Measurements from ENCODE around the gene PCDHB2. TPM values are rescaled to one million over a fixed set of nuclear protein-coding genes. Genes with fewer than 3 reads are reported as not detected.

Gene PCDHB2
- polyA plus RNA-seq, 6 donors from 2014 or later = 0.13 TPM; not detected in 5

Other genes with a start within 250 kb of the PCDHB2 start
- not detected for gene PCDHA9, start 246.2 kb upstream of the PCDHB2 start, polyA plus RNA-seq (ENCODE audit: low read depth in 6 of 6)
- gene PCDHA10, start 238.7 kb upstream of the PCDHB2 start, polyA plus RNA-seq (ENCODE audit: low read depth in 6 of 6) = not detected
- gene PCDHA11, start 225.7 kb upstream of the PCDHB2 start, polyA plus RNA-seq (ENCODE audit: low read depth in 6 of 6) = not detected
- not detected for gene PCDHA12, start 219.3 kb upstream of the PCDHB2 start, polyA plus RNA-seq (ENCODE audit: low read depth in 6 of 6)
- gene PCDHA13, start 212.5 kb upstream of the PCDHB2 start, polyA plus RNA-seq (ENCODE audit: low read depth in 6 of 6) = not detected
- not detected for gene PCDHAC1, start 168.3 kb upstream of the PCDHB2 start, polyA plus RNA-seq (ENCODE audit: low read depth in 6 of 6)
- gene PCDHAC2, start 128.1 kb upstream of the PCDHB2 start, polyA plus RNA-seq (ENCODE audit: low read depth in 6 of 6) = not detected
- not detected for gene PCDHB1, start 43.2 kb upstream of the PCDHB2 start, polyA plus RNA-seq (ENCODE audit: low read depth in 6 of 6)
- gene PCDHB3, start 5.9 kb downstream of the PCDHB2 start, polyA plus RNA-seq (ENCODE audit: low read depth in 6 of 6) = not detected
- not detected for gene PCDHB4, start 27.2 kb downstream of the PCDHB2 start, polyA plus RNA-seq (ENCODE audit: low read depth in 6 of 6)
- under 1 TPM in 2 of 6 donors, not detected in 4; 0.08 to 0.43 TPM for gene PCDHB5, start 40.6 kb downstream of the PCDHB2 start, polyA plus RNA-seq (ENCODE audit: low read depth in 6 of 6)
- gene PCDHB6, start 55.4 kb downstream of the PCDHB2 start, polyA plus RNA-seq (ENCODE audit: low read depth in 6 of 6) = not detected
- gene PCDHB7, start 78.0 kb downstream of the PCDHB2 start, polyA plus RNA-seq (ENCODE audit: low read depth in 6 of 6) = not detected
- not detected for gene PCDHB8, start 83.2 kb downstream of the PCDHB2 start, polyA plus RNA-seq (ENCODE audit: low read depth in 6 of 6)
- not detected for gene PCDHB16, start 87.8 kb downstream of the PCDHB2 start, polyA plus RNA-seq (ENCODE audit: low read depth in 6 of 6)
- gene PCDHB9, start 92.5 kb downstream of the PCDHB2 start, polyA plus RNA-seq (ENCODE audit: low read depth in 6 of 6) = not detected
- not detected for gene PCDHB10, start 97.7 kb downstream of the PCDHB2 start, polyA plus RNA-seq (ENCODE audit: low read depth in 6 of 6)
- gene PCDHB11, start 105.0 kb downstream of the PCDHB2 start, polyA plus RNA-seq (ENCODE audit: low read depth in 6 of 6) = not detected
- not detected for gene PCDHB12, start 114.1 kb downstream of the PCDHB2 start, polyA plus RNA-seq (ENCODE audit: low read depth in 6 of 6)
- not detected for gene PCDHB13, start 119.3 kb downstream of the PCDHB2 start, polyA plus RNA-seq (ENCODE audit: low read depth in 6 of 6)
- not detected for gene PCDHB14, start 128.7 kb downstream of the PCDHB2 start, polyA plus RNA-seq (ENCODE audit: low read depth in 6 of 6)
- not detected for gene PCDHB15, start 150.8 kb downstream of the PCDHB2 start, polyA plus RNA-seq (ENCODE audit: low read depth in 6 of 6)
- under 1 TPM in 1 of 6 donors, not detected in 5; 0.20 TPM for gene SLC25A2, start 209.4 kb downstream of the PCDHB2 start, polyA plus RNA-seq (ENCODE audit: low read depth in 6 of 6)
- 100 to 1,000 TPM; 270 to 315 (median 285) TPM for gene TAF7, start 226.2 kb downstream of the PCDHB2 start, polyA plus RNA-seq (ENCODE audit: low read depth in 6 of 6)
- gene PCDHGA1, start 235.9 kb downstream of the PCDHB2 start, polyA plus RNA-seq (ENCODE audit: low read depth in 6 of 6) = not detected
- not detected for gene PCDHGA2, start 244.1 kb downstream of the PCDHB2 start, polyA plus RNA-seq (ENCODE audit: low read depth in 6 of 6)
- gene PCDHGA3, start 249.2 kb downstream of the PCDHB2 start, polyA plus RNA-seq (ENCODE audit: low read depth in 6 of 6) = not detected

Measured in naive B cell (primary cell).